Central memory CD8-positive, alpha-beta T cell (primary cell): ENCODE data around the gene VPS16.

Experiments
- ATAC-seq: fragments of 150-1000 bp; cut with Tn5 transposase; replicated peaks from 2 replicates; pipeline ENCODE4 v1.10.0; 2022; ENCODE audit warnings: mild to moderate bottlenecking, moderate FRiP score, moderate number of reproducible peaks; ENCODE audit not compliant: poor library complexity, severe bottlenecking; ENCODE audit errors: extremely low read depth
- DNase-seq, 2 donors: peaks; one replicate each; pipeline ENCODE4 v3.0.0; 2021; ENCODE audit warnings: low spot score in 2 of 2
- H3K27ac Mint-ChIP-seq: one replicate; pipeline ENCODE4 v1.8.0; 2022; ENCODE audit warnings: low read depth, mild to moderate bottlenecking, moderate library complexity, mixed read lengths
- H3K27me3 Mint-ChIP-seq: one replicate; pipeline ENCODE4 v1.8.0; 2022; ENCODE audit warnings: mixed read lengths
- H3K36me3 Mint-ChIP-seq: one replicate; pipeline ENCODE4 v1.8.0; 2022; ENCODE audit warnings: mild to moderate bottlenecking, moderate library complexity, mixed read lengths; ENCODE audit not compliant: insufficient read depth
- H3K4me1 Mint-ChIP-seq: one replicate; pipeline ENCODE4 v1.8.0; 2022; ENCODE audit warnings: mixed read lengths
- H3K4me3 Mint-ChIP-seq: one replicate; pipeline ENCODE4 v1.8.0; 2022; ENCODE audit warnings: mild to moderate bottlenecking, moderate library complexity, mixed read lengths
- H3K9me3 Mint-ChIP-seq: one replicate; pipeline ENCODE4 v1.8.0; 2022; ENCODE audit warnings: mixed read lengths

VPS16 gene

GRCh38 chr20:2815242-2815900, 25.2 kb upstream of the VPS16 start:
- Mint-ChIP-seq H3K4me1 (peaks cover 13% of the 10 kb centered on the region), H3K27ac (no peak overlapping the region), H3K27me3 (peaks cover 38% of the 10 kb centered on the region), H3K36me3 (peaks cover 3% of the 10 kb centered on the region), H3K9me3 (no peaks in the 10 kb centered on the region), H3K4me3 (no peak overlapping the region)
- no peak for ATAC-seq
- no peak for DNase-seq

GRCh38 chr20:2816030-2816582, 24.4 kb upstream of the VPS16 start, which contains the start of gene TMEM239:
TSS of gene TMEM239 (plus strand) at chr20:2816364. CDS start at chr20:2816555, 191 bp downstream.
- Mint-ChIP-seq H3K9me3 (no peaks in the 10 kb centered on the region), H3K27ac (no peak within 1 kb of the TSS), H3K27me3 (peaks cover 34% of the 10 kb centered on the region), H3K4me3 (no peak within 1 kb of the TSS), H3K36me3 (peaks cover 3% of the 10 kb centered on the region), H3K4me1 (peaks cover 16% of the 10 kb centered on the region)
- no peak for DNase-seq
- ATAC-seq, result no peak

- Mint-ChIP-seq H3K36me3 (peaks cover 2% of the 10 kb centered on the region), H3K27ac (no peak overlapping the region), H3K9me3 (no peaks in the 10 kb centered on the region), H3K27me3 (peaks cover 28% of the 10 kb centered on the region), H3K4me1 (peaks cover 20% of the 10 kb centered on the region), H3K4me3 (no peak overlapping the region)
- DNase-seq (no peak), ATAC-seq (no peak)
These were observed 23.8 kb upstream of the VPS16 start for GRCh38 chr20:2816583-2817340.

- H3K4me3 Mint-ChIP-seq, result no peak overlapping the region
- H3K27ac Mint-ChIP-seq, result no peak overlapping the region
- DNase-seq, result no peak
- ATAC-seq, result no peak
- peaks cover 2% of the 10 kb centered on the region for H3K36me3 Mint-ChIP-seq
- H3K9me3 Mint-ChIP-seq, result no peaks in the 10 kb centered on the region
- H3K4me1 Mint-ChIP-seq, result peaks cover 25% of the 10 kb centered on the region
- peaks cover 22% of the 10 kb centered on the region for H3K27me3 Mint-ChIP-seq
These were observed 23.2 kb upstream of the VPS16 start for GRCh38 chr20:2817341-2817726.

- H3K27ac Mint-ChIP-seq, result no peak overlapping the region
- ATAC-seq, result no peak
- no peak for DNase-seq
- H3K4me1 Mint-ChIP-seq, result peaks cover 25% of the 10 kb centered on the region
- no peak overlapping the region for H3K4me3 Mint-ChIP-seq
- peaks cover 15% of the 10 kb centered on the region for H3K27me3 Mint-ChIP-seq
- no peaks in the 10 kb centered on the region for H3K9me3 Mint-ChIP-seq
- H3K36me3 Mint-ChIP-seq, result peaks cover 2% of the 10 kb centered on the region
These were observed 22.5 kb upstream of the VPS16 start for GRCh38 chr20:2817891-2818595.

- H3K27me3 Mint-ChIP-seq, result peaks cover 8% of the 10 kb centered on the region
- DNase-seq (no peak), ATAC-seq (no peak)
- no peak overlapping the region for H3K27ac Mint-ChIP-seq
- H3K4me3 Mint-ChIP-seq, result peak overlapping the region; percentile 36
- H3K9me3 Mint-ChIP-seq, result no peaks in the 10 kb centered on the region
- H3K36me3 Mint-ChIP-seq, result peaks cover 2% of the 10 kb centered on the region
- peaks cover 25% of the 10 kb centered on the region for H3K4me1 Mint-ChIP-seq
These were observed 20.3 kb upstream of the VPS16 start for GRCh38 chr20:2820084-2820895.

GRCh38 chr20:2820896-2821869, 19.4 kb upstream of the VPS16 start:
- peak overlapping the region; percentile 8 for H3K27ac Mint-ChIP-seq
- no peaks in the 10 kb centered on the region for H3K9me3 Mint-ChIP-seq
- peaks cover 2% of the 10 kb centered on the region for H3K36me3 Mint-ChIP-seq
- H3K4me3 Mint-ChIP-seq, result peak overlapping the region; percentile 70
- H3K4me1 Mint-ChIP-seq, result peaks cover 32% of the 10 kb centered on the region
- DNase-seq (no peak), ATAC-seq (no peak)
- peaks cover 14% of the 10 kb centered on the region for H3K27me3 Mint-ChIP-seq

GRCh38 chr20:2822073-2822472, 18.5 kb upstream of the VPS16 start:
- Mint-ChIP-seq H3K9me3 (no peaks in the 10 kb centered on the region), H3K36me3 (peaks cover 2% of the 10 kb centered on the region), H3K27ac (peak overlapping the region; percentile 8), H3K4me3 (peak overlapping the region; percentile 70), H3K27me3 (peaks cover 20% of the 10 kb centered on the region), H3K4me1 (peaks cover 31% of the 10 kb centered on the region)
- ATAC-seq (peak; percentile 96), DNase-seq (peak in 1 of 2 donors; percentile 57)

- ATAC-seq (no peak), DNase-seq (no peak)
- no peaks in the 10 kb centered on the region for H3K36me3 Mint-ChIP-seq
- no peaks in the 10 kb centered on the region for H3K9me3 Mint-ChIP-seq
- H3K4me1 Mint-ChIP-seq, result peaks cover 21% of the 10 kb centered on the region
- H3K27ac Mint-ChIP-seq, result no peak overlapping the region
- peak overlapping the region; percentile 47 for H3K4me3 Mint-ChIP-seq
- H3K27me3 Mint-ChIP-seq, result peaks cover 36% of the 10 kb centered on the region
These were observed 14.8 kb upstream of the VPS16 start for GRCh38 chr20:2825761-2826160.

GRCh38 chr20:2826655-2827054, 13.9 kb upstream of the VPS16 start:
- Mint-ChIP-seq H3K36me3 (no peaks in the 10 kb centered on the region), H3K27me3 (peaks cover 36% of the 10 kb centered on the region), H3K9me3 (no peaks in the 10 kb centered on the region), H3K4me3 (no peak overlapping the region), H3K27ac (no peak overlapping the region), H3K4me1 (peaks cover 18% of the 10 kb centered on the region)
- no peak for ATAC-seq
- no peak for DNase-seq

- no peaks in the 10 kb centered on the region for H3K9me3 Mint-ChIP-seq
- no peak overlapping the region for H3K4me3 Mint-ChIP-seq
- peaks cover 36% of the 10 kb centered on the region for H3K27me3 Mint-ChIP-seq
- no peak for DNase-seq
- H3K4me1 Mint-ChIP-seq, result peaks cover 12% of the 10 kb centered on the region
- no peak for ATAC-seq
- peaks cover 3% of the 10 kb centered on the region for H3K36me3 Mint-ChIP-seq
- H3K27ac Mint-ChIP-seq, result no peak overlapping the region
These were observed 11.2 kb upstream of the VPS16 start for GRCh38 chr20:2829376-2829775.
